Activated CD4-positive, alpha-beta memory T cell treated with anti-CD3 and anti-CD28 coated beads for 36 hours (primary cell): Measurements from ENCODE around the gene TYMP. TPM values are rescaled to one million over a fixed set of nuclear protein-coding genes. Genes with fewer than 3 reads are reported as not detected.

ENCODE experiments used
- CTCF ChIA-PET: fragments of 350-600 bp; sonication (Branson Sonifier 250); formaldehyde crosslinking; loops from one replicate; lab custom pipeline; 2021; ENCODE audit warnings: antibody characterized with exemption, inconsistent platforms; lab: Charles Lee
- POLR2A ChIA-PET: fragments of 350-600 bp; sonication (Branson Sonifier 250); formaldehyde crosslinking; loops from one replicate; lab custom pipeline; 2021; ENCODE audit warnings: antibody characterized with exemption; lab: Charles Lee
- DNase-seq: peaks from one replicate; pipeline ENCODE4 v3.0.0-alpha.2; 2020
- H3K27ac Mint-ChIP-seq: one replicate; pipeline ENCODE4 v1.8.0; 2021; ENCODE audit warnings: mixed read lengths
- H3K27me3 Mint-ChIP-seq: one replicate; pipeline ENCODE4 v1.8.0; 2021; ENCODE audit warnings: mixed read lengths
- H3K36me3 Mint-ChIP-seq: one replicate; pipeline ENCODE4 v1.8.0; 2021; ENCODE audit warnings: mixed read lengths
- H3K4me1 Mint-ChIP-seq: one replicate; pipeline ENCODE4 v1.8.0; 2021; ENCODE audit warnings: low read depth, mixed read lengths
- H3K4me3 Mint-ChIP-seq: one replicate; pipeline ENCODE4 v1.8.0; 2021; ENCODE audit warnings: mild to moderate bottlenecking, mixed read lengths
- H3K9me3 Mint-ChIP-seq: one replicate; pipeline ENCODE4 v1.8.0; 2021; ENCODE audit warnings: mixed read lengths
- intact Hi-C: fragments of 100-400 bp; cut with micrococcal nuclease; formaldehyde crosslinking; loops from one replicate; pipeline ENCODE4 v1.15.1; 2023
- total RNA-seq, 2 experiments: library from RNA; stranded (reverse); gene quantifications; one replicate each; pipeline ENCODE4 v1.2.3, GENCODE V29; 2021

Gene TYMP
- total RNA-seq, result 10 to 100 TPM; 64.7 to 65.6 TPM

- H3K9me3 Mint-ChIP-seq, result no peaks in the 10 kb centered on the region
- peaks cover 50% of the 10 kb centered on the region for H3K4me1 Mint-ChIP-seq
- no peaks in the 10 kb centered on the region for H3K27me3 Mint-ChIP-seq
Observed at GRCh38 chr22:50529897-50530579, at the start of gene TYMP. TYMP (minus strand) TSS chr22:50530012; CDS start chr22:50529709, 303 bp downstream.

GRCh38 chr22:50578776-50579310, 49.0 kb upstream of the TYMP start:
- no peak overlapping the region for H3K27ac Mint-ChIP-seq
- no peaks in the 10 kb centered on the region for H3K9me3 Mint-ChIP-seq
- H3K27me3 Mint-ChIP-seq, result no peaks in the 10 kb centered on the region
- no peak overlapping the region for H3K4me3 Mint-ChIP-seq
- POLR2A ChIA-PET, result no interaction called here
- peaks cover 26% of the 10 kb centered on the region for H3K4me1 Mint-ChIP-seq
- H3K36me3 Mint-ChIP-seq, result peaks cover 6% of the 10 kb centered on the region
- CTCF ChIA-PET, result interaction anchor here (1.6 kb wide), 1 partner anchor 16 kb away, joined by 7 read pairs; the partner anchor contains the start of gene SYCE3
- intact Hi-C loops, result no loop called here
- no peak for DNase-seq

More at GRCh38 chr22:50529897-50530579, at the start of gene TYMP:
- Mint-ChIP-seq H3K36me3 (peaks cover 26% of the 10 kb centered on the region), H3K27ac (peak within 1 kb of the TSS; percentile 99), H3K4me3 (peak within 1 kb of the TSS; percentile 92)
- intact Hi-C loops, result loop anchor here (2.0 to 10.0 kb wide), 4 partner anchors 15 to 595 kb away; partner anchors contain the start of genes CHKB and KLHDC7B
- ChIA-PET POLR2A (interaction anchor here (1.0 to 6.7 kb wide), 5 partner anchors 9 to 91 kb away, joined by 4 to 139 read pairs (median 49); partner anchors contain the start of genes CHKB, KLHDC7B and SYCE3), CTCF (interaction anchor here (0.6 to 6.5 kb wide), 7 partner anchors 9 to 204 kb away, joined by 3 to 102 read pairs (median 9); partner anchors contain the start of genes DENND6B, LMF2, NCAPH2 and SYCE3)
- DNase-seq, result peak; percentile 82

- H3K27me3 Mint-ChIP-seq, result no peaks in the 10 kb centered on the region
- no peak within 1 kb of the TSS for H3K4me3 Mint-ChIP-seq
- ChIA-PET CTCF (interaction anchor here (1.2 to 1.6 kb wide), 2 partner anchors 15 to 53 kb away, joined by 3 to 7 read pairs; partner anchors contain the start of genes SCO2 and SYCE3), POLR2A (interaction anchor here (1.5 kb wide), 1 partner anchor 15 kb away, joined by 3 read pairs; the partner anchor contains the start of gene SYCE3)
- H3K36me3 Mint-ChIP-seq, result peaks cover 6% of the 10 kb centered on the region
- DNase-seq, result no peak
- intact Hi-C loops, result no loop called here
- no peak within 1 kb of the TSS for H3K27ac Mint-ChIP-seq
- H3K4me1 Mint-ChIP-seq, result peaks cover 20% of the 10 kb centered on the region
- H3K9me3 Mint-ChIP-seq, result no peaks in the 10 kb centered on the region
Observed at GRCh38 chr22:50577987-50578775, 48.4 kb upstream of the TYMP start, which contains the start of gene CPT1B. CPT1B (minus strand) TSS chr22:50578427; CDS start chr22:50577915, 512 bp downstream.

- Mint-ChIP-seq H3K27ac (no peak overlapping the region), H3K27me3 (no peaks in the 10 kb centered on the region), H3K9me3 (no peaks in the 10 kb centered on the region), H3K4me1 (peaks cover 20% of the 10 kb centered on the region), H3K4me3 (no peak overlapping the region), H3K36me3 (peaks cover 7% of the 10 kb centered on the region)
- ChIA-PET CTCF (interaction anchor here (1.2 to 1.6 kb wide), 2 partner anchors 15 to 52 kb away, joined by 3 to 7 read pairs; partner anchors contain the start of genes SCO2 and SYCE3), POLR2A (interaction anchor here (1.5 kb wide), 1 partner anchor 15 kb away, joined by 3 read pairs; the partner anchor contains the start of gene SYCE3)
- intact Hi-C loops, result no loop called here
- DNase-seq, result no peak
Observed at GRCh38 chr22:50577697-50577986, 47.8 kb upstream of the TYMP start.

- Mint-ChIP-seq H3K27me3 (no peaks in the 10 kb centered on the region), H3K9me3 (no peaks in the 10 kb centered on the region), H3K27ac (no peak overlapping the region), H3K4me1 (peaks cover 20% of the 10 kb centered on the region), H3K36me3 (peaks cover 10% of the 10 kb centered on the region), H3K4me3 (no peak overlapping the region)
- intact Hi-C loops, result loop anchor here (1.0 kb wide), 1 partner anchor 114 kb away; no protein-coding TSS in a partner anchor
- CTCF ChIA-PET, result interaction anchor here (0.9 to 1.4 kb wide), 3 partner anchors 12 to 52 kb away, joined by 3 to 4 read pairs (median 3); partner anchors contain the start of genes SCO2 and SYCE3
- DNase-seq, result peak; percentile 20
- POLR2A ChIA-PET, result interaction anchor here (1.5 kb wide), 1 partner anchor 14 kb away, joined by 3 read pairs; the partner anchor contains the start of gene SYCE3
Observed at GRCh38 chr22:50576806-50577696, 47.2 kb upstream of the TYMP start.

- Mint-ChIP-seq H3K27ac (no peak overlapping the region), H3K36me3 (peaks cover 14% of the 10 kb centered on the region), H3K27me3 (no peaks in the 10 kb centered on the region), H3K4me1 (peaks cover 13% of the 10 kb centered on the region), H3K4me3 (no peak overlapping the region), H3K9me3 (no peaks in the 10 kb centered on the region)
- DNase-seq, result peak; percentile 21
- POLR2A ChIA-PET, result interaction anchor here (0.5 kb wide), 1 partner anchor 227 kb away, joined by 4 read pairs; no protein-coding TSS in a partner anchor
- intact Hi-C loops, result loop anchor here (1.0 kb wide), 1 partner anchor 115 kb away; no protein-coding TSS in a partner anchor
- CTCF ChIA-PET, result interaction anchor here (1.4 kb wide), 2 partner anchors 11 to 45 kb away, joined by 3 to 7 read pairs; no protein-coding TSS in a partner anchor
Observed at GRCh38 chr22:50576070-50576469, 46.3 kb upstream of the TYMP start.

- H3K4me1 Mint-ChIP-seq, result peaks cover 10% of the 10 kb centered on the region
- no peak overlapping the region for H3K27ac Mint-ChIP-seq
- no peak for DNase-seq
- H3K4me3 Mint-ChIP-seq, result no peak overlapping the region
- peaks cover 17% of the 10 kb centered on the region for H3K36me3 Mint-ChIP-seq
- ChIA-PET CTCF (interaction anchor here (1.4 kb wide), 1 partner anchor 46 kb away, joined by 7 read pairs; no protein-coding TSS in a partner anchor), POLR2A (no interaction called here)
- no peaks in the 10 kb centered on the region for H3K9me3 Mint-ChIP-seq
- no peaks in the 10 kb centered on the region for H3K27me3 Mint-ChIP-seq
- intact Hi-C loops, result no loop called here
Observed at GRCh38 chr22:50575426-50575941, 45.7 kb upstream of the TYMP start.

GRCh38 chr22:50574383-50574755, 44.6 kb upstream of the TYMP start:
- Mint-ChIP-seq H3K27me3 (no peaks in the 10 kb centered on the region), H3K4me3 (no peak overlapping the region), H3K27ac (no peak overlapping the region), H3K4me1 (peaks cover 7% of the 10 kb centered on the region), H3K36me3 (peaks cover 16% of the 10 kb centered on the region), H3K9me3 (no peaks in the 10 kb centered on the region)
- POLR2A ChIA-PET, result no interaction called here
- DNase-seq, result no peak
- intact Hi-C loops, result no loop called here
- CTCF ChIA-PET, result interaction anchor here (1.0 kb wide), 1 partner anchor 49 kb away, joined by 4 read pairs; the partner anchor contains the start of gene SCO2

- peaks cover 7% of the 10 kb centered on the region for H3K4me1 Mint-ChIP-seq
- H3K27ac Mint-ChIP-seq, result no peak overlapping the region
Observed at GRCh38 chr22:50573491-50574382, 43.9 kb upstream of the TYMP start.

GRCh38 chr22:50572965-50573364, 43.2 kb upstream of the TYMP start:
- POLR2A ChIA-PET, result no interaction called here
- Mint-ChIP-seq H3K4me1 (peaks cover 7% of the 10 kb centered on the region), H3K27me3 (no peaks in the 10 kb centered on the region), H3K4me3 (no peak overlapping the region), H3K9me3 (no peaks in the 10 kb centered on the region), H3K36me3 (peaks cover 21% of the 10 kb centered on the region), H3K27ac (no peak overlapping the region)
- intact Hi-C loops, result no loop called here
- CTCF ChIA-PET, result interaction anchor here (1.4 kb wide), 1 partner anchor 10 kb away, joined by 4 read pairs; no protein-coding TSS in a partner anchor
- DNase-seq, result no peak

More at GRCh38 chr22:50573491-50574382, 43.9 kb upstream of the TYMP start:
- POLR2A ChIA-PET, result no interaction called here
- H3K27me3 Mint-ChIP-seq, result no peaks in the 10 kb centered on the region
- no peak overlapping the region for H3K4me3 Mint-ChIP-seq
- intact Hi-C loops, result no loop called here
- H3K36me3 Mint-ChIP-seq, result peaks cover 18% of the 10 kb centered on the region
- DNase-seq, result no peak
- no peaks in the 10 kb centered on the region for H3K9me3 Mint-ChIP-seq
- CTCF ChIA-PET, result interaction anchor here (1.0 to 1.4 kb wide), 2 partner anchors 11 to 48 kb away, joined by 4 read pairs; partner anchors contain the start of gene SCO2
